ENCODE results near the gene HSD11B1L. TPM values are rescaled to one million over a fixed set of nuclear protein-coding genes. Genes with fewer than 3 reads are reported as not detected.
A peak's percentile ranks its signal among the peaks of the same experiment; 100 is the strongest.

Gene HSD11B1L
- total and polyA plus RNA-seq, 12 donors: 3.4 to 40.5 (median 14.7) TPM

GRCh38 chr19:5642204-5642603 lies 38.6 kb upstream of the HSD11B1L start:
- no peaks in the 10 kb centered on the region for H3K9me3 ChIP-seq (replicated peaks in 1 of 3)
- H3K4me1 ChIP-seq (replicated peaks in 1 of 2): peaks cover 29 to 60% of the 10 kb centered on the region in 2 donors
- no peak overlapping the region for H3K4me3 ChIP-seq
- DNase-seq: peak; percentile 42 to 82 (median 73)
- intact Hi-C loops (cut with DNase I): no loop called here
- no peaks in the 10 kb centered on the region for H3K27me3 ChIP-seq
- 39 to 61% (median 53%) methylated on average over 2 of the region's 2 CpGs for WGBS, 4 donors
- H3K27ac ChIP-seq: peak overlapping the region in 4 of 5 donors; percentile 3 to 68 (median 64)
- TF ChIP-seq CTCF (IDR thresholded peaks at IDR 0.05) (no peak), POLR2A (IDR thresholded peaks at IDR 0.05) (no peak)
- H3K36me3 ChIP-seq (replicated peaks in 1 of 2): peaks cover 0 to 56% of the 10 kb centered on the region in 2 donors

GRCh38 chr19:5643060-5643459 lies 37.8 kb upstream of the HSD11B1L start:
- Histone ChIP-seq H3K27me3 (no peaks in the 10 kb centered on the region), H3K9me3 (replicated peaks in 1 of 3) (no peaks in the 10 kb centered on the region), H3K4me3 (no peak overlapping the region), H3K36me3 (replicated peaks in 1 of 2) (peaks cover 0 to 65% of the 10 kb centered on the region in 2 donors), H3K27ac (peak overlapping the region in 4 of 5 donors; percentile 32 to 68 (median 58)), H3K4me1 (replicated peaks in 1 of 2) (peaks cover 21 to 52% of the 10 kb centered on the region in 2 donors)
- WGBS, 4 donors: 76 to 82% (median 81%) methylated on average over 4 of the region's 4 CpGs
- peak in 1 of 7 donors; percentile 29 for DNase-seq
- no peak for TF ChIP-seq CTCF (IDR thresholded peaks at IDR 0.05)
- intact Hi-C loops (cut with DNase I): no loop called here

- Histone ChIP-seq H3K4me3 (no peak overlapping the region), H3K9me3 (replicated peaks in 1 of 3) (no peaks in the 10 kb centered on the region), H3K27ac (peak overlapping the region in 1 of 5 donors; percentile 7), H3K36me3 (replicated peaks in 1 of 2) (peaks cover 0 to 70% of the 10 kb centered on the region in 2 donors), H3K4me1 (replicated peaks in 1 of 2) (peaks cover 17 to 42% of the 10 kb centered on the region in 2 donors), H3K27me3 (no peaks in the 10 kb centered on the region)
- intact Hi-C loops (cut with DNase I): no loop called here
- DNase-seq: no peak
- WGBS, 4 donors: 61 to 80% (median 76%) methylated on average over 2 of the region's 2 CpGs
- TF ChIP-seq CTCF (IDR thresholded peaks at IDR 0.05): no peak
- no peak for TF ChIP-seq POLR2A (IDR thresholded peaks at IDR 0.05)
These were observed 36.8 kb upstream of the HSD11B1L start for GRCh38 chr19:5644037-5644436.

- Histone ChIP-seq H3K4me1 (replicated peaks in 1 of 2) (peaks cover 17 to 42% of the 10 kb centered on the region in 2 donors), H3K4me3 (no peak overlapping the region), H3K36me3 (replicated peaks in 1 of 2) (peaks cover 0 to 79% of the 10 kb centered on the region in 2 donors), H3K27ac (no peak overlapping the region), H3K27me3 (no peaks in the 10 kb centered on the region), H3K9me3 (replicated peaks in 1 of 3) (no peaks in the 10 kb centered on the region)
- no peak for TF ChIP-seq CTCF (IDR thresholded peaks at IDR 0.05)
- TF ChIP-seq POLR2A (IDR thresholded peaks at IDR 0.05): no peak
- WGBS, 4 donors: 89 to 96% (median 93%) methylated on average over 5 of the region's 5 CpGs
- DNase-seq: peak in 1 of 7 donors; percentile 23
- intact Hi-C loops (cut with DNase I): no loop called here
These were observed 35.4 kb upstream of the HSD11B1L start for GRCh38 chr19:5645409-5645808.

Measured in adrenal gland (tissue), 12 donors.